NCI-H2227 treated with DMSO at 0.1 percent for 48 hours (cell line): ENCODE data around the gene ABCA3.

Experiments
- DNase-seq: peaks from one replicate; lab custom pipeline; 2025; lab: John Stamatoyannopoulos, UW

ABCA3 gene

GRCh38 chr16:2235234-2235651 lies 105.3 kb downstream of the ABCA3 start:
- DNase-seq = no peak

GRCh38 chr16:2234813-2235170 lies 105.7 kb downstream of the ABCA3 start:
- no peak for DNase-seq

DNA sequence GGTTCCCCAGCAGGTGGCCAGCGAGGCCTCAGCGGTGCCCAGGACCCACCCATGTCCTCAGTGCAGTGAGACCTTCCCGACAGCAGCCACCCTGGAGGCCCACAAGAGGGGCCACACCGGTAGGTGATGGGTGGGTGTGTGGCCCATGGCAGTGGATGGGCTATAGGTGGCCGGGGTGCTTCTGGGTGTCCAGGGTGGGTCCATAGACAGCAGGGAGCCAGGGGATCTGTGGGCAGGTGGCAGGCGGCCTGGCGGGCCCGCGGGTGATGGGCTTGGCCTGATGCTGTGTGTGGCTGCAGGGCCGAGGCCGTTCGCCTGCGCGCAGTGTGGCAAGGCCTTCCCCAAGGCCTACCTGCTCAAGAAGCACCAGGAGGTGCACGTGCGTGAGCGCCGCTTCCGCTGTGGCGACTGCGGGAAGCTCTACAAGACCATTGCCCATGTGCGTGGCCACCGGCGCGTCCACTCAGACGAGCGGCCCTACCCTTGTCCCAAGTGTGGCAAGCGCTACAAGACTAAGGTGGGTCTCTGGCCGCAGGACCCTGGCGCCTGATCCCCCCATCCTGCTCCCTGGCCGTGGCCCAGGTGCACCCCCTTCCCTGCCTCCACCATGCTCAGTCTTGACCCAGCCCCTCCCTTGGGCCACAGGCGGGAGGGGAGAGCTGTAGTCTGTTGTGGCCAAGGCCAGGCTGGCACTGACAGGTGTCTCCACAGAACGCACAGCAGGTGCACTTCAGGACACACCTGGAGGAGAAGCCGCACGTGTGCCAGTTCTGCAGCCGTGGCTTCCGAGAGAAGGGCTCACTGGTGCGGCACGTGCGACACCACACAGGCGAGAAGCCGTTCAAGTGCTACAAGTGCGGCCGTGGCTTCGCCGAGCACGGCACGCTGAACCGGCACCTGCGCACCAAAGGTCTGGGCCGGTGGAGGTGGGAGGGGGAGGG lies 106.4 kb downstream of the ABCA3 start:
- DNase-seq = no peak

- no peak for DNase-seq
Measured at GRCh38 chr16:2233046-2233775, 107.3 kb downstream of the ABCA3 start.

GRCh38 chr16:2232094-2232990 lies 108.2 kb downstream of the ABCA3 start:
- DNase-seq = no peak

GRCh38 chr16:2231016-2231931 lies 109.3 kb downstream of the ABCA3 start:
- DNase-seq = peak; percentile 24

DNA sequence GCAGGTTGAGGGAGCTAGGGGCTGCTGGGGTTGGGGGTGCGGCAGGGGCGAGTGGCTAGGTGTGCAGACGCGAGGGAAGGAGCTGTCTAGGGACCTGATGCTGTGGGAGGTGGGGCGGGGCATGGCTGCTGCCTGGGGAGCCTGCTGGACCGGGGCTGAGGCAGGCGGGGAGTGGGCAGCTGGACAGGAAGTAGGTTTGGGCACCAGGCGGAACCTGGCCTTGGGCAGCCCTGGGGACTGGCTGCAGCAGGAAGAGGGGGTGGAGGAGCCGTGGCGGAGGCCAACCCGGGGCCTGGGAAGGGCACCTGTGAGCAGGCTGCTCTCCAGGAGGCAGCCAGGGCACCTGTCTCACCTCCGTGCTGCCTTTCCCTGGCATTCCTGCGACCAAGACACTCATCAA lies 110.2 kb downstream of the ABCA3 start:
- DNase-seq = no peak

DNA sequence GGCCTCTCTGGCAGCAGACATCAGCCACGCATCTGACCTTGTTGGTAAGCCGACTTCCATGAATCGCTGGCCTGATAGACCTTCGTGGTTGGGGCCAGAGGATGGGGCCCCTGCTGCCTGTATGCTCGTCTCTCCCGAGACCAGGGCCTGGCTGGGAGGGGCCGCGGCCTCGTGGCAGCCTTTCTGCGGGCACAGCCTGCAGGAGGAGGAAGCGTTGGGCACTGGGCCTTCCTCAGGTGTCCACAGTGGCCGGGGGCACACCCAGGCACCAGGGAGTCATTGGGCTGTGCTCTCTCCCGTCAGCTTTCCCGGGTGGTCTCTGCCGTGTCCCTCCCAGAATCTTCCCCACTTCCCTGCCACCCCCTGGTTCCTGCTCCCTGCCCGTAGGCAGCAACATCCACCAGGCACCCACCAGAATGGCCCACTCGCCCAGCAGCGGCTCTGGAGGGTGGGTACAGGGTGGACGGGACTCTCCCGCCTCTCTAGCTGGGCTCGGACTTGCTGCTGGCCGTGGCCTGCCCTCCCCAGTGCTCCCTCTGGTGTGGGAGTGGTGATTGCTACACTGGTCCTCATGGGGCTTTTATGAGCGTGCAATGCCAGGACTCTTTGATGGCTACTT lies 110.8 kb downstream of the ABCA3 start:
- DNase-seq = no peak

- DNase-seq = no peak
Measured at GRCh38 chr16:2229091-2229490, 111.4 kb downstream of the ABCA3 start.

GRCh38 chr16:2228161-2228824 lies 112.2 kb downstream of the ABCA3 start:
- no peak for DNase-seq

DNA sequence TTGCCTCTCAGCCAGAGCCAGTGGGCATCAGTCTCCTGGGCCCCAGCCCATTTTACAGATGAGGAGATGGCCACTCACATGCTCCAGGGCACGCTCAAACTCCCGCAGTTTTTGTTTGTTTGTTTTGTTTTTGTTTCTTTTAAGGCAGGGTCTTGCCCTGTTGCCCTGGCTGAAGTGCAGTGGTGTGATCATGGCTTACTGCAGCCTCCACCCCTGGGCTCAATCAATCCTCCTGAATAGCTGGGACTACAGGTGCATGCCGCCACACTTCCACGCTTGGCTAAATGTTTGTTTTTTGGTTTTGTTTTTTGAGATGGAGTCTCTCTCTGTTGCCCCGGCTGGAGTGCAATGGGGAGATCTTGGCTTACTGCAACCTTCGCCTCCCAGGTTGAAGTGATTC lies 113.6 kb downstream of the ABCA3 start:
- DNase-seq = no peak

GRCh38 chr16:2226245-2226793 lies 114.2 kb downstream of the ABCA3 start:
- DNase-seq = no peak
